DND-41 (cell line): ENCODE results near the gene HLA-DPB1.

ENCODE experiments used
- CTCF ChIP-seq: IDR thresholded peaks from 2 replicates; pipeline ENCODE4 v1.5.1; 2012; ENCODE audit warnings: borderline replicate concordance, low read length, moderate library complexity, mild to moderate bottlenecking; ENCODE audit not compliant: poor library complexity, severe bottlenecking; ENCODE audit errors: extremely low read depth
- EZH2 ChIP-seq: IDR thresholded peaks from 3 replicates; pipeline ENCODE4 v1.6.1; 2012; ENCODE audit warnings: borderline replicate concordance, low read depth, mild to moderate bottlenecking, moderate library complexity, low read length, inconsistent platforms; ENCODE audit not compliant: severe bottlenecking

- TF ChIP-seq CTCF (no peak), EZH2 (no peak)
These were observed 29.6 kb downstream of the HLA-DPB1 start for GRCh38 chr6:33105386-33105785.
